Adipose tissue (tissue), 3 donors: ENCODE data around the gene MIPEP. TPM values are rescaled to one million over a fixed set of nuclear protein-coding genes. Genes with fewer than 3 reads are reported as not detected.

ENCODE experiments used
- H3K27ac ChIP-seq: one replicate; pipeline ENCODE4 v1.5.1; 2013; ENCODE audit warnings: low read depth, low read length
- WGBS, 3 donors: extraction: QIAGEN DNeasy Blood & Tissue Kit; methylation state at CpG; one replicate each; pipeline ENCODE4 v1.1.7; 2013; 5-methylcytosine and 5-hydroxymethylcytosine counted together
- polyA plus RNA-seq, 3 donors: library from polyadenylated mRNA; stranded (reverse); fragments of 200-250 nt; gene quantifications; one replicate each; pipeline ENCODE4 v1.2.3, GENCODE V29; 2013
- donor health status: healthy with polysubstance abuse.
- donor health status: Bipolar disorder and iron deficiency.
- donor health status: healthy.

Gene MIPEP
- polyA plus RNA-seq, 3 donors: 8.1 to 13.9 (median 11.3) TPM

GRCh38 chr13:23743278-23744076 is 145.7 kb downstream of the MIPEP start:
- no peak overlapping the region for H3K27ac ChIP-seq
- 37 to 81% (median 78%) methylated on average over 8 of the region's 8 CpGs for WGBS, 3 donors

GRCh38 chr13:23741879-23742510 is 147.2 kb downstream of the MIPEP start:
- WGBS, 3 donors: 82 to 94% (median 86%) methylated on average over 4 of the region's 4 CpGs
- H3K27ac ChIP-seq: no peak overlapping the region

- H3K27ac ChIP-seq: no peak overlapping the region
- WGBS, 3 donors: 88 to 94% (median 89%) methylated on average over 4 of the region's 4 CpGs
These were observed 149.2 kb downstream of the MIPEP start for GRCh38 chr13:23740002-23740401.

GRCh38 chr13:23739596-23739995 is 149.6 kb downstream of the MIPEP start:
- WGBS, 3 donors: 54 to 84% (median 73%) methylated on average over 3 of the region's 3 CpGs
- H3K27ac ChIP-seq: no peak overlapping the region

GRCh38 chr13:23736541-23736940 is 152.7 kb downstream of the MIPEP start:
- 88 to 92% (median 90%) methylated on average over 5 of the region's 5 CpGs for WGBS, 3 donors
- no peak overlapping the region for H3K27ac ChIP-seq

- no peak overlapping the region for H3K27ac ChIP-seq
- WGBS, 3 donors: 36 to 76% (median 61%) methylated on average over 2 of the region's 2 CpGs
These were observed 153.9 kb downstream of the MIPEP start for GRCh38 chr13:23735329-23735728.

- no peak overlapping the region for H3K27ac ChIP-seq
- 98 to 100% (median 99%) methylated on average over 3 of the region's 3 CpGs for WGBS, 3 donors
These were observed 157.5 kb downstream of the MIPEP start for GRCh38 chr13:23731709-23732108.

- no peak overlapping the region for H3K27ac ChIP-seq
- 59 to 88% (median 84%) methylated on average over 6 of the region's 6 CpGs for WGBS, 3 donors
These were observed 158.9 kb downstream of the MIPEP start for GRCh38 chr13:23730251-23730650.

GRCh38 chr13:23729531-23729930 is 159.7 kb downstream of the MIPEP start:
- H3K27ac ChIP-seq: no peak overlapping the region

- no peak overlapping the region for H3K27ac ChIP-seq
- WGBS, 3 donors: 91 to 97% (median 93%) methylated on average over 3 of the region's 3 CpGs
These were observed 160.4 kb downstream of the MIPEP start for GRCh38 chr13:23728807-23729206.

GRCh38 chr13:23725922-23726321 is 163.3 kb downstream of the MIPEP start:
- H3K27ac ChIP-seq: no peak overlapping the region
- 90 to 93% (median 92%) methylated on average over 10 of the region's 10 CpGs for WGBS, 3 donors

GRCh38 chr13:23724196-23724970 is 164.8 kb downstream of the MIPEP start:
- WGBS, 3 donors: 86 to 92% (median 92%) methylated on average over 7 of the region's 7 CpGs
- no peak overlapping the region for H3K27ac ChIP-seq

GRCh38 chr13:23723471-23723870 is 165.7 kb downstream of the MIPEP start:
- H3K27ac ChIP-seq: no peak overlapping the region
- WGBS, 3 donors: 21 to 53% (median 22%) methylated on average over 1 of the region's 1 CpG

- H3K27ac ChIP-seq: no peak overlapping the region
- WGBS, 3 donors: 87 to 88% (median 87%) methylated on average over 6 of the region's 6 CpGs
These were observed 166.3 kb downstream of the MIPEP start for GRCh38 chr13:23722726-23723453.

- no peak overlapping the region for H3K27ac ChIP-seq
- 43 to 50% (median 46%) methylated on average over 2 of the region's 2 CpGs for WGBS, 3 donors
These were observed 170.2 kb downstream of the MIPEP start for GRCh38 chr13:23718996-23719395.

GRCh38 chr13:23716401-23716800 is 172.8 kb downstream of the MIPEP start:
- H3K27ac ChIP-seq: no peak overlapping the region
- 99 to 100% (median 100%) methylated on average over 2 of the region's 2 CpGs for WGBS, 3 donors

GRCh38 chr13:23715762-23716235 is 173.4 kb downstream of the MIPEP start:
- no peak overlapping the region for H3K27ac ChIP-seq
- 85 to 94% (median 91%) methylated on average over 11 of the region's 11 CpGs for whole genome bisulfite sequencing, 3 donors

GRCh38 chr13:23715092-23715761 is 174.0 kb downstream of the MIPEP start:
- WGBS, 3 donors: 87 to 91% (median 88%) methylated on average over 18 to 19 of the region's 19 CpGs
- H3K27ac ChIP-seq: no peak overlapping the region
